ENCODE measurements around the gene SLC22A2.
A peak's percentile ranks its signal among the peaks of the same experiment; 100 is the strongest.
"Not testable (repeated sequence)": the region's sequence is repeated elsewhere in the genome, so short reads cannot be mapped to it uniquely, and the experiment has no call there.

SLC22A2 gene

DNA sequence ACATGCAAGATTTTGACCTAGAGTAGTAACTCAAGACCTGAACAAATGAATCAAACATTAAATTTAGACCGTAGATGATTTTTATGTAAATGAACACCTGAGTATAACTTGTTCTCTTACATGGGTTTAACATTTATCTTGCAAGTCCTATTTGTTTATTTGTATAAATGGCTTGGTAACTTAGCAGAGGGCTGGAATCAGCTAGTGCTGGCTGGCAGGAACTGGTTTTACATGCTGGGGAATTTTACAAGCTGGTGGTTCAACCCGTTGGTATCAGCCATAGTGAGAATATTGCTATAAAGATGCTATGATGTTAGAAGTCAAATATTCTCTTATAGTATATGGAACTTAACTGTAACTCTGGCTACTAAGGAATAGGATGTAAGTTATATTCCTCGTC, 8.9 kb downstream of the SLC22A2 start:
- FAIRE-seq (no peak), DNase-seq (ENCODE audit: low spot score) (no peak)

DNA sequence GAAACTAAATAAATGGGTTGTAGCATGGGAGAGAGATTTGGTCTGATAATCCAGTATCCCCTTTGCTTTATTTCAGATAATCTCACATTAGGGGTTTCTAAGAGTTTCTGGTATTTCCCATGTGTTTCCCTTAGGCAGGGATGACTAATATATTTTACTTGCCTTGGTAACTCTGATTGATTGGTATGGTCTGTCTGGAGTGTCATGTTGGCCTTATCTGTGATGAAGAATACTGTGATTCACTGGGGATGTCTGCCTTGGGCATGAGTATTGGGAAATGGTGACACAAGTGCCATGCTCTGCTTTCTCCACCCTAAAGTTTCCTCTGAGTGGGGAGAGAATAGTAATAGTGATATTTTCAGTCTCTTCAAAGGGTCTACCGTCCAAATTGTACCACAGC, 10.1 kb downstream of the SLC22A2 start:
- FAIRE-seq (peak; percentile 89), DNase-seq (ENCODE audit: low spot score) (peak; percentile 93)

DNA sequence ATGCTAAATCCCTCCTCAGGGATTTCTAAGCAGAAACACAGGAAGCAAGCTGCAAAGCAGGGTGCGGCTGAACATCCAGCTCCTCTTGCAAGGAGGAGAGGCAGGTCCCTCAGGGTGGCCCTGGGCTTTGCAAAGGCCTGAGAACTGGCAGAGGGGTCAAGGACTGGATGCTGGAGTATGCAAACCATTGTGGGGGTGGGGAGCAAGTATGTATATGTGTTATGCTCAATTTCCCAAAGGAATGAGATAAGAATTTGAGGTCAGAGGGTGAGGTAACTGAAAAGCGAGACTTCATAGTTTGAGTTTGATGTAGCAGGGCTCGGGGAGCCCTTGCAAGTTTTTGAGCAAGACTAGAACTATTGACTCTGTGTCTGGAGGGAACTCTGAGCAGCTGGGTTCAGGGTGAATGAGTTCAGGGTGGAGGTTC, 11.2 kb downstream of the SLC22A2 start:
- DNase-seq (ENCODE audit: low spot score) (peak; percentile 92), FAIRE-seq (peak; percentile 81)

DNA sequence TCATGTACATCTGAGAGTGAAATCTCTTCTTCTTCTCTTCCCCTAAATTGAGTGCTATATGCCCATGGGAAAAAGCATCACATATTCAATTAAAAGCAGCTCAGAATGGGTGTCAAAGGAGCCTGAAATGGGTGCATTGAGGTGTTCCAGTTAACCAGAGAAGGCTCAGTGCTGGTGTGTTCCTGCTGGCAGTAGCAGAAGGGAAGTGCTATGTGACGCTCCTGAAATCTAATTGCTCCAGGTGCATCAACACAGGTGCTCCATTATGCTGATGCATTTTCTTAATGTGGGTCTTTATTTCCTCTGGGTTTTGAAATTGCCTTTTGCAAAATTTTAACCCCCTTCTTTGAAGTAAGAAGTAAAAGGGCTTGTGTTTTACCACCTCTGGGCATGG, 17.9 kb downstream of the SLC22A2 start:
- DNase-seq (ENCODE audit: low spot score), result no peak
- FAIRE-seq, result no peak

DNA sequence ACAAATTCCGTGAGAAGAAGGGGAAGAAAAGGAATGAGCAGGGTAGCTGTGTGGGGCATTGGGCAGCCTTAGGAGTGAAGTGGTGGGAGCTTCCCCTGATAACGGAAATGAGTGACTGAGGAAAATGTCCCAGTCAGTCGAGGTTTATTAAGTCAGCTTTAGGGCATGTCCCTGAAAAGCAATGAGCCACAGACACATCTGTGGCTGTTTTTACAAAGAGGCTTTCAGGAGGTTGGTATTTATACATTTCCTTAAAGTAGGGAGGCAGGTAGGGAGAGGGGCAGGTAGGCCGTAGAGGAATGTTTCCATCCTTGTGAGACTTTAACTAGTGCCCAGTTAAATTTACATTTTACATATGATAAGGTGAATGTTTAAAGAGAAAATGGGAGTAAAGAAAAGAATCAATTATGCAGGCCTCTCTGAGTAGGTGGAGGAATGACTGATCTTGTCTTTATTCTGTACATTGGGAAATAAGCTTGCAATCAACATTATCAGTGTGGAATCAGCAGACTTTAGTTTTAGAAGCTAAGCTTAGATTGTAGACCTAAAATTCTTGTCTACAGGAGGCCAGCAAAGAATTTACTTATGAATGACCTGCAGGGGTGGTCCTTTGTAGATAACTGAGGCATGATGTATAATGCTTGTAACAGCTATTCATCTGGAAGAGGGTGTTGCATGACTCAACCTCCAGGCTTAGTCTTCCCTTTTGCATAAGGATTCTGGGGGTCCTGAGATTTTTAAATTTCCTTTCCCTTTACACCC, 18.5 kb downstream of the SLC22A2 start:
- FAIRE-seq, result no peak
- DNase-seq (ENCODE audit: low spot score), result peak; percentile 27

DNA sequence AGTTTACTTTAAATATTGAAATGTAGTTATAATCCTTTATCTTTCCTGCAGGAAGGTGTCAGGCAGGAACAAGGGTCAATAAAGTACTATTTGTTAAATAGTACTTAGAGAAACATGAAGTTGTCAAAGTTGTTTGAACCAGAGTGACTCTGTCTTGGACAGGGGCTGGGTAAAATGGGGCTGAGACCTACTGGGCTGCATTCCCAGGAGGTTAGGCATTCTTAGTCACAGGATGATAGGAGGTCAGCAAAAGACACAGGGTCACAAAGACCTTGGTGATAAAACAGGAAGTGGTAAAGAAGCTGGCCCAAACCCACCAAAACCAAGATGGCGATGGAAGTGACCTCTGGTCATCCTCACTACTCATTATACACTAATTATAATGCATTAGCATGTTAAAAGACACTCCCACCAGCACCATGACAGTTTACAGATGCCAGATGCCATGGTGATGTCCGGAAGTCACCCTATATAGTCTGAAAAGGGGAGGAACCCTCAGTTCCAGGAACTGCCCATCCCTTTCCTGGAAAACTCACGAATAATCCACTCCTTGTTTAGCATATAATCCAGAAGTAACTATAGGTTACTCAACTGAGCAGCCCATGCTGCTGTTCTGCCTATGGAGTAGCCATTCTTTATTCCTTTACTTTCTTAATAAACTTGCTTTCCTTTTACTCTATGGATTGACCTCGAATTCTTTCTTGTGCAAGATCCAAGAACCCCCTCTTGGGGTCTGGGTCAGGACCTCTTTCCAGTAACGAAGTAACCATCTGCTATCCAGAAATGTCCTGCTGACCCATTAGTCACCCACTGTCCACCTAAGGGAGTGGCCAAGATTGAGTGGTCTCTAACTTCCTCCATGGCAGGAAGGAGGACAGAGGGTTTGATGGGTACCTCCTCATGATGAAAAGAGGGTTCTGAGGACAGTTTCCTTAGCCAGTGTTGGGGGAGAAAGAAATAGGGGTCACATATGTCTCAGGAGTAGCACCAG, 19.6 kb downstream of the SLC22A2 start:
- DNase-seq (ENCODE audit: low spot score), result peak; percentile 94
- peak; percentile 94 for FAIRE-seq

DNA sequence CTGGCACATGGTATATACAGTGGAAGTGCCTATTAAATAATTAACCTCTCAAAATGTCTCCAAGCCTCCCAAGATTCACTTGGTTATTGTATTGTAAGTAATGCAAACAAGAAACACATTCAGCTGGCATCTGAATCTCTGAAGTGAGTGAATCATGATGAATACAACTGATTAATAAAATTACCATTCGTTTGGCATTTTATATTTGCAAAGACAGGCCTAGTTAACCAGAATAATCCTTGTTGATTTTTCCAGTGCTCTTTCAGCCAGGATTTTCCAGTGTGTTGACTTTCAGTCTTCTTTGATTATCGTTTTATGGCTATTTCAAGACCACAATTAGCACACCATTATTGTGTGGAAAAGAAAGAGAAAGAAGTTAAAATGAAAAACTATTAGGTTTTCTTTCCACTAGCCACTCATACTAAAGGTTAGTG, 20.3 kb downstream of the SLC22A2 start:
- FAIRE-seq, result peak; percentile 53
- peak; percentile 48 for DNase-seq (ENCODE audit: low spot score)

DNA sequence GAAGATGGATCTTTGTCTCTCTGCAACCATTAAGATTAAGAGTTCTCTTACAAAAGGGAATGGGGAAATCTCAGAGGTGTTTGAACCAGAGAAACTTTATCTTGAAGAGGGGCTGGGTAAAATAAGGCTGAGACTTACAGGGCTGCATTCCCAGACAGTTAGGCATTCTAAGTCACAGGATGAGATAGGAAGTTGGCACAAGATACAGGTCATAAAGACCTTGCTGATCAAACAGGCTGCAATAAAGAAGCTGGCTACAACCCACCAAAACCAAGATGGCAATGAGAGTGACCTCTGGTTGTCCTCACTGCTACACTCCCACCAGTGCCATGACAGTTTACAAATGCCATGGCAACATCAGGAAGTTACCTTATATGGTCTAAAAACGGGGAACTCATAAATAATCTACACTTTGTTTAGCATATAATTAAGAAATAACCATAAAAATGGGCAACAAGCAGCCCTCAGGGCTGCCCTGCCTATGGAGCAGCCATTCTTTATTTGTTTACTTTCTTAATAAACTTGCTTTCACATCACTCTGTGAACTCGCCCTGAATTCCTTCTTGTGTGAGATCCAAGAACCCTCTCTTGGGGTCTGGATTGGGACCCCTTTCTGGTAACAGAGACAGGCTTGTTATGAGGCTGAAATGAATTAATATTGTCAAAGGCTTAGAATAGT, 20.9 kb downstream of the SLC22A2 start:
- DNase-seq (ENCODE audit: low spot score) (peak; percentile 86), FAIRE-seq (peak; percentile 95)

DNA sequence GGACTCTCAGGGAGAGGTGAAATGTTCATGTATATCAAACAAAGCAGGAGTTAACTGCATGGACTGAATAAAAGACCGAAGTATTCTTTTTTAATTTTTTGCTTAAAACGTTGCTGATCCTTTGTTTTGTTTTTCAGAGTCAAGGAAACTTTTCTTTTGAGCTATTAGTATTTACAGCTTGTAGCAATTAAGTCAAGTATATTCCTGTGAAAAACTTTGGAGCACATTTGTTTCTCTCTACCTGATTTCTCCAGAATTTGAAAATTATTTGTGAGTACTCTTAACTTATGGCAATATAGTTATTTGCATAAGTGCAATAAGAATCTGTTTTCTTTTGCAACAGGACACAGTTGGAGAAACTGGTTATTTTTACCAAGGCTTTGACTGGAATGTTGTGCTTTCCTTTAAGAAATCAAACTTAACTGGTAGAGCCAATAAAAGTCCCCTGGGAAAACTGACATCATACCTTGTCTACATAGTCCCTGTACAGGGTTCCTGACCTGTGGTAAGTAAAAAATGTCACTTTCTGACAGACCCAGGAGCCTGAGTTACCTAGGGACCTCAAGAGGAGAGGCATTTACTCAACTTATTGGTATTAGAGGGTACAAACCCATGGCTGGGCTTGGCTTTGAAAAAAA, 22.3 kb downstream of the SLC22A2 start:
- peak; percentile 22 for DNase-seq (ENCODE audit: low spot score)
- FAIRE-seq, result not testable (repeated sequence)

DNA sequence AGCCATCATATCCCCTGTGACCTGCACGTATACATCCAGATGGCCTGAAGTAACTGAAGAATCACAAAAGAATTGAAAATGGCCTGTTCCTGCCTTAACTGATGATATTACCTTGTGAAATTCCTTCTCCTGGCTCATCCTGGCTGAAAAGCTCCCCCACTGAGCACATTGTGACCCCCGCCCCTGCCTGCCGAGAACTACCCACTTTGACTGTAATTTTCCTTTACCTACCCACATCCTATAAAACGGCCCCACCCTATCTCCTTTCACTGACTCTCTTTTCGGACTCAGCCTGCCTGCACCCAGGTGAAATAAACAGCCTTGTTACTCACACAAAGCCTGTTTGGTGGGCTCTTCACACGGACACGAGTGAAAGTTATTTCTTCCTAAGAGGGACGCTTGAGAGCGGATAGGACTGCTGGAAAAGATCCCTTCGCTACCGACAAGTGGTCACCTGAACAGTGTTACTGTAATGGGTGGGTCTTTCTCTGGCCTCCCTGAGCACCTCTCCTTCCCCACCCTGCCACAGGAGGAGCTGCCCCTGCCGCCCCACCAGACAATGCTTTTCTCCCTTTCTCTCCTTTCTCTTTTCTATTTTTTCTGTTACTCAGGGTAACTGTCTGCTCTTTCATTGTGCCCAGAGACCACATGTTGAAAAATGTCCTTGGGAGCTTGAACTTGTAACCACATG, 24.5 kb downstream of the SLC22A2 start:
- not testable (repeated sequence) for FAIRE-seq; DNase-seq (ENCODE audit: low spot score)

DNA sequence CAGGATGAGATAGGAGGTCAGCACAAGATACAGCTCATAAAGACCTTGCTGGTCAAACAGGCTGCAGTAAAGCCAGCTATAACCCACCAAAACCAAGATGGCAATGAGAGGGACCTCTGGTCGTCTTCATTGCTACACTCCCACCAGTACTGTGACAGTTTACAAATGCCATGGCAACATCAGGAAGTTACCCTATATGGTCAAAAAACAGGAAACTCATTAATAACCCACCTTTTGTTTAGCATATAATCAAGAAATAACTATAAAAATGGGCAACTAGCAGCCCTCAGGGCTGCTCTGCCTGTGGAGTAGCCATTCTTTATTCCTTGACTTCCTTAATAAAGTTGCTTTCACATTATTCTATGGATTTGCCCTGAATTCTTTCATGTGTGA, 30.9 kb downstream of the SLC22A2 start:
- DNase-seq (ENCODE audit: low spot score) (no peak), FAIRE-seq (no peak)

DNA sequence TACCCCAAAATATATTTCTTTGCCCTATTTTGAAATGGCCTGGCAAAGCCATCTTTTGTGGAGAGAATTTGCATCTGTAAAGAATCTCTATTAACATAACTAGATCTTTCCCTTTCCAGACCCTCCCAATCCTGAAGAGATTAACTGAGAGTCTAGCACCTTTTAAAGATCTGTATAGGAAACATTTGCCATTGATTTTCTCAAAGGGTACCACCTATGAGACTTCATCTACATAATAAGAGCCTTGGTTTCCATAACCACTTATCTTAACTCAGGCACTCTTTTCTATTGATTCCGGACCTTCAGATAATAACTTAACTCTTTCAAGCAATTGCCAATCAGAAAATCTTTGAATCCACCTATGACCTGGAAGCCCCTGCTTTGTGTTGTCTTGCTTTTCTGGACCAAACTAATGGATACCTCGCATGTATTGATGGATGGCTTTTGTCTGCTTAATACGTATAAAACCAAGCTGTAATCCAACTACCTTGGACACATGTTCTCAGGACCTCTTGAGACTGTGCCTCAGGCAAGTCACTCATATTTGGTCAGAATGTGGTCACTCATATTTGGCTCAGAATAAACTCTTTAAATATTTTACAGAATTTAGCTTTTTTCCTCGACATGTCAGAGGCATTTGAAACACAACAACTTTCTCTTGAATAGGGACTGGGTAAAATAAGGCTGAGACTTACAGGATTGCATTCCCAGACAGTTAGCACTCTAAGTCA, 31.4 kb downstream of the SLC22A2 start:
- no peak for FAIRE-seq

DNA sequence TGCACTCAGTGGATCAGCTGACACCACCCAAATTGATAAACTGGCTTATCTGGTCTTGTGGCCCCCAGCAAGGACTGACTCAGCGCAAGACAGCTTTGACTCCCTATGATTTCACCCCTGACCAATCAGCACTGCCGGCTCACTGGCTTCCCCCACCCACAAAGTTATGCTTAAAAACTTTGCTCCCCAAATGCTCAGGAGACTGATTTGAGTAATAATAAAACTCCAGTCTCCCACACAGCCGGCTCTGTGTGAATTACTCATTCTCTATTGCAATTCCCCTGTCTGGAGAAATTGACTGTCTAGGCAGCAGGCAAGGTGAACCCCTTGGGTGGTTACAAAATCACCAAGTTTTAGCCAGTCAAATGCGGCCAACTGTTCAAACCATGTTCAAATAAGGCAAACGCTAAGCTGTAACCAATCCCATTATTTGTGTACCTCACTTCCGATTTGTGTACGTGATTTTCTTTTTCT, 32.5 kb downstream of the SLC22A2 start:
- FAIRE-seq, result no peak
- no peak for DNase-seq (ENCODE audit: low spot score)

More for the DNA sequence above, 31.4 kb downstream of the SLC22A2 start:
- DNase-seq (ENCODE audit: low spot score), result no peak

DNA sequence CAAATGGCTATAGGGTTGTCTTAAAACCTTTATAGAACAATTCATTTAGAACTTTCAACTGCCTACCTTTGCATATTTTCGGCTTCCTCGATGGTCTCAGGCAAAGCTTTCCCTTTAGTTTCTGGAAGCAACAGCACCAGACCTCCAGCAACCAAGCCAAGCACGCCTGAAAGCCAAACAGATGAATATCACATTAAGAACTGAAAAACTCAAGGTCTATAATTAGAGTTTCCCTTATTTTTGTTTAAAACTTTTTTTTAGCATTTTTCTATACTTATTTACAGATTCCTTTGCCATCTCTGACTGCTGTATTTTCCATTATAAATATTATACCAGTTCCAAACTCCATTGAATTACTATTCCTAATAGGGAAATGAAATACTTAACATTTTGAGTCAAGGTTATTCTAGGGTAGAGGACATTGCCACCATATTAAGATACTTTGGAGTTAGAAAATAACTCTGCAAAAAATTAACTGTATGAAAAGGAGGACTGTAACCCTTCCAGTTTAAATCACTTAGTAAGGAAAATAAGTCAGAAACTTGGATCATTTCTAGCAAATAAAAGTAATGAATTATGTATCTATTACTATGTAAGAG, 33.9 kb downstream of the SLC22A2 start:
- no peak for DNase-seq (ENCODE audit: low spot score)
- no peak for FAIRE-seq

DNA sequence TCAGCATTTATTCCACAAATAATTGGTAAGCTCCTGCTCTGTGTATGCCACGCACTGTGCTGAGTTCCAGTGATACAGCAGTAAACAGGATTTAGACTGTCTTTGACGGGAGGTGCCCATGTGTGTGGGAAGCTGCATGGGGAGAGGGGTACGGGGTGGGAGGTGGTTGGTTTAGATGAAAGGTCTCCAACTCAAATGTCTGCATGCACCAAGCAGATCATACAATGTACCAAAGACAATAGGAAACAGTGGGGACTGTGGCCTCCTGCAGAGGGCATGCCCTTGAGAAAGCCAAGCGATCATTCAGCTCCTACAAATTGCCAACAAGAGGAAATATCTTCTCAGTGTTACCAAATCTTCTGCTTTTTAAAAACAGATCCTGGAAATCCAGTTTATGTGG, 36.1 kb downstream of the SLC22A2 start:
- FAIRE-seq, result no peak
- DNase-seq (ENCODE audit: low spot score), result no peak

DNA sequence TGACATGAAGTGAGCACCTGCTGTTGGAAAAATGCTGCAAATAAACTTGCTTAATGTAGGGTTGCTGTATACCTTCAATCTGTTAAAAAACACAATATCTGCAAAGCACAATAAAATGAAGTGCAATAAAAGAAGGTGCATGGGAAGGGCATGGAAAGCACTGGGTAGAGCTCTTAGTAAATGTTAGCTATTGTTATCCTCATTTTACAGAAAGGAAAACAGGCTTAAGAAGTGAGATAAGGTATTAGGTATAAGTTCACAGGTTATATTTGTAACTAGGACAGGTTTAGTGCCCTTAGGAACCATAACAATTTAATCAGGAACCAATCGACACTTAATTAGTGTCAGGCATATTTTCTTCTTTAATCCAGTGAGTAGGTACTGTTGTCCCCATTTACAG, 36.7 kb downstream of the SLC22A2 start:
- no peak for DNase-seq (ENCODE audit: low spot score)
- no peak for FAIRE-seq

DNA sequence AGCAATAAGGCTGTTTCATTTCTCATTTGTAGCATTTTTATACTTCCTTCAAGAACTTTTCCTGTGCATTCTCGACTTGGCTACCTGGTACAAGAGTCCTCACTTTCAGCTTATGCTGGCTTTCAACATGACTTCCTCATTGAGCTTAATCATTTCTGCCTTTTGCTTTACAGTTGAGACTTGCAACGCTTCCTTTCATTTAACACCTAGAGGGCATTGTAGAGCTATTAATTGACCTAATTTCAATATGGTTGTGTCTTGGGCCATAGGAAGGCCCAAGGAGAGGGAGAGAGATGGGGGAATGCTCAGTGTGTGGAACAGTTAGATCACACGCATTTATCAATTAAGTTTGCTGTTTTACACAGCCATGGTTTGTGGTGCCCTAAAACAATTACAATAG, 37.2 kb downstream of the SLC22A2 start:
- DNase-seq (ENCODE audit: low spot score) (peak; percentile 44), FAIRE-seq (no peak)

DNA sequence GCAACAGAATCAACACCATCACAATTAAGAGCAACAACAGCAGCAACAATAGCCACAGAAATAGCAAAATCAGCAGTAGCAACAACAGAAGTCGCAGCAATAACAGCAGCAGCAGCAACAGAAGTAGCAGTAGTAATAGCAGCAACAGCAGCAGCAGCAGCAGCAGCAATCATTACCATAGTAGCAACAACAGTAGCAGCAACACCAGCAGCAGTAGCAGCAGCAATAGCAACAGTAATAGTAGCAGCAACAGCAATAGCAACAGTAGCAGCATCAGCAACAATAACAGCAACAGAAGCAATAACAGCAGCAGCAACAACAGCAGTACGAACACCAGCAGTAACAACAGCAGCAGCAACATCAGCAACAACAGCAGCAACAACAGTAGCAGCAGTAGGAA, 39.8 kb downstream of the SLC22A2 start:
- no peak for DNase-seq (ENCODE audit: low spot score)
- FAIRE-seq, result no peak

DNA sequence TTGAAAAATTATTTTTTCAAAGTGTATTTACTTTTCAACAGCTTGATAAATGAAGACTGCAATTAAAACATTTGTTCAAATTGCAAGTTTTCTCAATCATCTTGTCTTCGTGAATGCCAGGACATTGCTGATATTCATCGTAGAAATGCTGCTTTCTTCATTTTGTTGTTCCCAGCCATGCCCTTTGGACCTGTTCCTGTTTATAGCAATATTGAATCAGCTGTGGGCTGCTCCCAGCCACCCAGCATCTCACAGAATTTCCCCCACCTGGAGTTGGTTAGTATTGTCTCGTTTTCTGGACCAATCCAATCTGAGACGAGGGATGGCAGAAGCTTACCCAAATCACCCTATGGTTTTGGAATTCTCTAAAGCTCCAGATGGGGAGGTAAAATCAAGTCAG, 40.8 kb downstream of the SLC22A2 start:
- DNase-seq (ENCODE audit: low spot score) (no peak), FAIRE-seq (no peak)

Measured in RCC 7860 (cell line).